ENCODE results near the gene SESTD1.
"Not testable (repeated sequence)": the region's sequence is repeated elsewhere in the genome, so short reads cannot be mapped to it uniquely, and the experiment has no call there.

SESTD1 gene

DNA sequence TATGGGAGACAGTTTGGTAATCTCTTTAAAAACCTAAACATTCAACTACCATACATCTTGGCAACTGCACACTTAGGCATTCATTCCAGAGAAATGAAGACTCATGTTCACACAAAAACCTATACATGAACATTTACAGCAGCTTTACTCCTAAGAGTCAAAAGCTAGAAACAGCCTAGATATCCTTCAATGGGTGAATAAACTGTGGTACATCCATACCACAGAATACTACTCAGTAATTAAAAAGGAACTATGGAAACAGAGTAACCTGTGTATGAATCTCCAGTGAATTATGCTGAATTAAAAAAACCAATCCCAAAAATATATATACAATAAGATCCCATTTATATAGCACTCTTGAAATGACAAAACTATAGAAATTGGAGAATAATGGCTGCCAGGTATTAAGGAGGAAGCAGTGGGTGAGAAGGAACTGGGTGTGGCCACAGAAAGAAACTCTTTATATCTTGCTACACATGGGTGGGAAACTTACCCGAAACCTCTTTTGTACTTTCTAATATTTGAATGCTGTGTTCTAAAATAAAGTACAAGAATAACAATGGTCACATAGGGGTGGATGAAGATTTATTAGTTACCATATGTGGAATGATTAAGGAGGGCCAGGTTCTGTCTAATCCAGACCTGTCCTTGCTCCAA, 13.7 kb downstream of the SESTD1 start:
- H3K4me3 ChIP-seq (ENCODE audit: low read depth, low read length): no peak overlapping the region
- DNase-seq (ENCODE audit: low read depth): no peak
- TF ChIP-seq, protein P1, sequence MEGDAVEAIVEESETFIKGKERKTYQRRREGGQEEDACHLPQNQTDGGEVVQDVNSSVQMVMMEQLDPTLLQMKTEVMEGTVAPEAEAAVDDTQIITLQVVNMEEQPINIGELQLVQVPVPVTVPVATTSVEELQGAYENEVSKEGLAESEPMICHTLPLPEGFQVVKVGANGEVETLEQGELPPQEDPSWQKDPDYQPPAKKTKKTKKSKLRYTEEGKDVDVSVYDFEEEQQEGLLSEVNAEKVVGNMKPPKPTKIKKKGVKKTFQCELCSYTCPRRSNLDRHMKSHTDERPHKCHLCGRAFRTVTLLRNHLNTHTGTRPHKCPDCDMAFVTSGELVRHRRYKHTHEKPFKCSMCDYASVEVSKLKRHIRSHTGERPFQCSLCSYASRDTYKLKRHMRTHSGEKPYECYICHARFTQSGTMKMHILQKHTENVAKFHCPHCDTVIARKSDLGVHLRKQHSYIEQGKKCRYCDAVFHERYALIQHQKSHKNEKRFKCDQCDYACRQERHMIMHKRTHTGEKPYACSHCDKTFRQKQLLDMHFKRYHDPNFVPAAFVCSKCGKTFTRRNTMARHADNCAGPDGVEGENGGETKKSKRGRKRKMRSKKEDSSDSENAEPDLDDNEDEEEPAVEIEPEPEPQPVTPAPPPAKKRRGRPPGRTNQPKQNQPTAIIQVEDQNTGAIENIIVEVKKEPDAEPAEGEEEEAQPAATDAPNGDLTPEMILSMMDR (IDR thresholded peaks at IDR 0.05; ENCODE audit: control insufficient read depth, extremely low read depth, insufficient read depth): no peak

GRCh38 chr2:179250095-179250494, 14.5 kb downstream of the SESTD1 start:
- H3K4me3 ChIP-seq (ENCODE audit: low read depth, low read length): no peak overlapping the region
- TF ChIP-seq, protein P1 (IDR thresholded peaks at IDR 0.05; ENCODE audit: control insufficient read depth, extremely low read depth, insufficient read depth): no peak
- DNase-seq (ENCODE audit: low read depth): no peak

- H3K4me3 ChIP-seq (ENCODE audit: low read depth, low read length): no peak overlapping the region
- DNase-seq (ENCODE audit: low read depth): no peak
- TF ChIP-seq, protein P1 (IDR thresholded peaks at IDR 0.05; ENCODE audit: control insufficient read depth, extremely low read depth, insufficient read depth): no peak
Observed at GRCh38 chr2:179248024-179248348, 16.6 kb downstream of the SESTD1 start.

DNA sequence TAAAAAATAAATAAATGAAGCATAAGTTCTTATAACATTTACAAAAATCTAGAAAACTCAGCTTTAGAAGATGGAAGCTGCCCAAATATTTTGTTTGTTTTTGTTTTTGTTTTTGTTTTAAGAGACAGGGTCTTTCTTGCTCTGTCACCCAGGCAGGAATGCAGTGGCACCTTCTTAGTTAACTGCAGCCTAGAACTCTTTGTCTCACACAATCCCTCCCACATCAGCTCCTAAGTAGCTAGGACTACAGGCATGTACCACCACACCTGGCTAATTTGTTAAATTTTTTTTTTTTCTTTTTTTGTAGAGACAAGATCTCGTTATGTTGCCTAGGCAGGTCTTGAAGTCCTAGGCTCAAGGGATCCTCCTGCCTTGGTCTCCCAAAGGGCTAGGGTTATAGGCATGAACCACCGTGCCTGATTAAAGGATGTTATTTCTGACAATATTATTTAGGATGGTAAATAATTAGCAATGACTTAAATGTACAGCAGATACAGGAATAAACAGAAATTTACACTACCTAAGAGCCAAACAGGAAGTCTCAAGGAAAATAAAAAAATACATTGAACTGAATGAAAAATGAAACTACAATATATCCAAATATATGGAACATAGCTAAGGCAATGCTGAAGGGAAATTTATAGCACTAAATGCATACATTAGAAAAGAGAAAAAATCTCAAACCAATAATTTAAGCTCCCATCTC, 17.2 kb downstream of the SESTD1 start:
- TF ChIP-seq, protein P1 (IDR thresholded peaks at IDR 0.05; ENCODE audit: control insufficient read depth, extremely low read depth, insufficient read depth): no peak
- DNase-seq (ENCODE audit: low read depth): no peak
- H3K4me3 ChIP-seq (ENCODE audit: low read depth, low read length): no peak overlapping the region

- not testable (repeated sequence) for DNase-seq (ENCODE audit: low read depth)
Observed at GRCh38 chr2:179245843-179246242, 18.8 kb downstream of the SESTD1 start.

DNA sequence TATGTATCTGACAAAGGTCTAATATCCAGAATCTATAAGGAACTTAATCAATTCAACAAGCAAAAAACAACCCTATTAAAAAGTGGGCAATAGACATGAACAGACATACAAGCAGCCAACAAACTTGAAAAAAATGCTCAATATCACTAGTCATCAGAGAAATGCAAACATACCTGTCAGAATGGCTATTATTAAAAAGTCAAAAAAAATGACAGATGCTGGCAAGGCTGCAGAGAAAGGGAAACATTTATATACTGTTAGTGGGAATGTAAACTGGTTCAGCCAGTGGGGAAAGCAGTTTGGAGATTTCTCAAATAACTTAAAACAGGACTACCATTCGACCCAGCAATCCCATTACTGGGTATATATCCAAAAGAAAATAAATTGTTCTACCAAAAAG, 21.6 kb downstream of the SESTD1 start:
- H3K4me3 ChIP-seq (ENCODE audit: low read depth, low read length): no peak overlapping the region
- TF ChIP-seq, protein P1 (IDR thresholded peaks at IDR 0.05; ENCODE audit: control insufficient read depth, extremely low read depth, insufficient read depth): no peak
- no peak for DNase-seq (ENCODE audit: low read depth)

More at GRCh38 chr2:179245843-179246242, 18.8 kb downstream of the SESTD1 start:
- not testable (repeated sequence) for H3K4me3 ChIP-seq (ENCODE audit: low read depth, low read length)

DNA sequence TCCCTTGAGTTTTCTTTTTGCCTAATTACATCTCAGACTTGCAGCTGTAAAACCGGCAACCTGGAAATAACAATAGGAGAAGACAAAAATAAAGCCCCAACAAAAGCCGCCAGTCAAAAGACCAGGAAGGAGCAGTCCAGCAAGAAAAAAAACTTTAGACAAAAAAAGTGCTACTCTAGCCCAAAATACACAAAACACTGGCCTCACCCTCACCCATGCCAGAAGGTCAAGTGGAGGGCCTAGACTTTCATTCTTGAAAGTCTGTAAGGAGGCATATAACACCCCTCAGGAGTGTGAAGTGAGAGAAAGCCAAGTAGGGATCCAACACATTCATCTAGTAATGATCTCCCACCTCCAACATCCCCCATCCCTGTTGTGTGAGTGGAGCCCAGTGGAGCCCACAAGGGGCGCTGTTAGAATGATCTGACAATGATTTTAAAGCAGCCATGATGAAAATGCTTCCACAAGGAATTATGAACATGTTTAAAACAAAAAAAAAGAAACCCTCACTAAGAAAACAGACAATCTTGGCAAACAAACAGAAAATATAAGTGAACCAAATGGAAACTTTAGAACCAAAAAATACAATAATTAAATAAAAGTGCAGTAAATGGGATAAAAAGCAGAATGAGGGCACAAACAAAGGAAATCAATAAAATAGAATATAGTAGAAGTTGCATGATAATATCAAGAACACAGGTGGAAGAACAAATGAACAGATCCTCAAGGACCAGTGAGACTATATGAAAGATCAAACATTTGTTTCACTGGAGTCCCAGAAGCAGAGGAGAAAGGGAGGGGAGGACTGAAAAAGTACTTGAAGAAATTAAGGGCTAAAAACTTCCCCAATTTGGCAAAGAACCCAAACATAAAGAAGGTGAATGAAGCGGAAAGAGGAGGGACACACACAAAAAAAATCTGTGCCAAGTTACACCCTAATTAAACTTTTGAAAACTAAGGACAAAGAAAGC, 23.9 kb downstream of the SESTD1 start:
- TF ChIP-seq, protein P1 (IDR thresholded peaks at IDR 0.05; ENCODE audit: control insufficient read depth, extremely low read depth, insufficient read depth): no peak
- DNase-seq (ENCODE audit: low read depth): no peak
- H3K4me3 ChIP-seq (ENCODE audit: low read depth, low read length): no peak overlapping the region
